Thyroid gland (tissue), 4 donors: ENCODE results near the gene EEF1AKMT4. TPM values are rescaled to one million over a fixed set of nuclear protein-coding genes. Genes with fewer than 3 reads are reported as not detected.

Source experiments
- DNase-seq, 2 donors: peaks; one replicate each; pipeline ENCODE4 v3.0.0-alpha.2; 2019
- H3K27ac ChIP-seq, 3 donors: fragments of 200-600 bp; sonication (generic); 1 replicate in 2 of 3; 2 replicates in 1 of 3; pipeline ENCODE4 v1.5.1; 2016 to 2019; ENCODE audit warnings: mild to moderate bottlenecking in 1 of 3, moderate library complexity in 1 of 3
- H3K27me3 ChIP-seq: fragments of 200-600 bp; sonication (generic); one replicate; pipeline ENCODE4 v1.5.1; 2019
- H3K36me3 ChIP-seq, 2 donors: fragments of 200-600 bp; sonication (generic); one replicate each; pipeline ENCODE4 v1.5.1; 2016 to 2019
- H3K4me1 ChIP-seq, 2 donors: fragments of 200-600 bp; sonication (generic); one replicate each; pipeline ENCODE4 v1.5.1; 2017 to 2019
- H3K4me3 ChIP-seq, 3 donors: fragments of 200-600 bp; sonication (generic); replicated peaks in 1 of 3; 1 replicate in 2 of 3; 2 replicates in 1 of 3; pipeline ENCODE4 v1.5.1; 2016; ENCODE audit warnings: mild to moderate bottlenecking in 1 of 3
- H3K9me3 ChIP-seq: fragments of 200-600 bp; sonication (generic); one replicate; pipeline ENCODE4 v1.5.1; 2017
- CTCF ChIP-seq, 6 experiments: fragments of 200-600 bp in 3 of 6; fragments of 450-650 bp in 3 of 6; sonication (generic) in 3 of 6; IDR thresholded peaks; one replicate each; pipeline ENCODE4 v1.5.1; 2016 to 2019; ENCODE audit warnings: antibody characterized with exemption in 6 of 6, mild to moderate bottlenecking in 2 of 6, inconsistent platforms in 1 of 6, moderate library complexity in 1 of 6
- POLR2A ChIP-seq, 2 donors: fragments of 450-650 bp; IDR thresholded peaks; one replicate each; pipeline ENCODE4 v1.6.1; 2017; ENCODE audit warnings: antibody characterized with exemption in 2 of 2, mild to moderate bottlenecking in 2 of 2, moderate library complexity in 1 of 2
- WGBS, 2 donors: methylation state at CpG; one replicate each; pipeline ENCODE4 v1.1.5; 2017; 5-methylcytosine and 5-hydroxymethylcytosine counted together
- intact Hi-C: fragments of 100-400 bp; cut with DNase I; formaldehyde crosslinking; loops from one replicate; pipeline ENCODE4 v1.15.1; 2023
- total RNA-seq, 4 donors: library from RNA; depleted of rRNA; stranded (reverse); fragments of >200 nt; gene quantifications; one replicate each; pipeline ENCODE4 v1.2.3, GENCODE V29; 2016

The EEF1AKMT4 gene
- total RNA-seq, 4 donors from 2014 or later = 9.4 to 17.1 (median 13.5) TPM

- Histone ChIP-seq H3K4me3 (no peak overlapping the region), H3K4me1 (peaks cover 0 to 6% of the 10 kb centered on the region in 2 donors), H3K9me3 (no peaks in the 10 kb centered on the region), H3K27ac (no peak overlapping the region), H3K27me3 (no peaks in the 10 kb centered on the region), H3K36me3 (no peaks in the 10 kb centered on the region)
- no peak for DNase-seq
- TF ChIP-seq POLR2A (IDR thresholded peaks at IDR 0.05) (no peak), CTCF (IDR thresholded peaks at IDR 0.05) (no peak)
- intact Hi-C loops = no loop called here
- 84 to 87% methylated on average over 5 of the region's 5 CpGs for WGBS, 2 donors
Measured at GRCh38 chr3:184211718-184212117, 37.8 kb upstream of the EEF1AKMT4 start.

GRCh38 chr3:184218814-184219213 is 30.7 kb upstream of the EEF1AKMT4 start:
- Histone ChIP-seq H3K4me3 (no peak overlapping the region), H3K4me1 (no peaks in the 10 kb centered on the region), H3K27ac (no peak overlapping the region), H3K9me3 (no peaks in the 10 kb centered on the region), H3K36me3 (no peaks in the 10 kb centered on the region), H3K27me3 (no peaks in the 10 kb centered on the region)
- WGBS, 2 donors = 61 to 64% methylated on average over 4 of the region's 4 CpGs
- intact Hi-C loops = no loop called here
- TF ChIP-seq CTCF (IDR thresholded peaks at IDR 0.05) (no peak), POLR2A (IDR thresholded peaks at IDR 0.05) (no peak)
- DNase-seq = no peak

GRCh38 chr3:184222521-184222920 is 27.0 kb upstream of the EEF1AKMT4 start:
- Histone ChIP-seq H3K27me3 (no peaks in the 10 kb centered on the region), H3K27ac (no peak overlapping the region), H3K4me1 (no peaks in the 10 kb centered on the region), H3K4me3 (no peak overlapping the region), H3K9me3 (no peaks in the 10 kb centered on the region), H3K36me3 (no peaks in the 10 kb centered on the region)
- WGBS, 2 donors = 84% methylated on average over 3 of the region's 3 CpGs
- TF ChIP-seq POLR2A (IDR thresholded peaks at IDR 0.05) = no peak
- TF ChIP-seq CTCF (IDR thresholded peaks at IDR 0.05) = no peak
- intact Hi-C loops = no loop called here
- no peak for DNase-seq

GRCh38 chr3:184223946-184224345 is 25.5 kb upstream of the EEF1AKMT4 start:
- Histone ChIP-seq H3K4me1 (peaks cover 0 to 4% of the 10 kb centered on the region in 2 donors), H3K27me3 (no peaks in the 10 kb centered on the region), H3K4me3 (no peak overlapping the region), H3K36me3 (no peaks in the 10 kb centered on the region), H3K9me3 (no peaks in the 10 kb centered on the region), H3K27ac (no peak overlapping the region)
- TF ChIP-seq POLR2A (IDR thresholded peaks at IDR 0.05) (no peak), CTCF (IDR thresholded peaks at IDR 0.05) (no peak)
- DNase-seq = no peak
- 78 to 89% methylated on average over 3 of the region's 3 CpGs for WGBS, 2 donors
- intact Hi-C loops = no loop called here

- 61 to 65% methylated on average over 2 of the region's 2 CpGs for WGBS, 2 donors
- intact Hi-C loops = no loop called here
- no peak overlapping the region for H3K27ac ChIP-seq
- no peaks in the 10 kb centered on the region for H3K36me3 ChIP-seq
- DNase-seq = peak in 1 of 2 donors; percentile 13
- no peak overlapping the region for H3K4me3 ChIP-seq
- H3K9me3 ChIP-seq = no peaks in the 10 kb centered on the region
- peaks cover 6% of the 10 kb centered on the region for H3K27me3 ChIP-seq
- TF ChIP-seq POLR2A (IDR thresholded peaks at IDR 0.05) (no peak), CTCF (IDR thresholded peaks at IDR 0.05) (peak; percentile 45 to 77 (median 56))
- H3K4me1 ChIP-seq = peaks cover 9 to 24% of the 10 kb centered on the region in 2 donors
Measured at GRCh38 chr3:184227481-184227935, 22.0 kb upstream of the EEF1AKMT4 start.
